G401.6 (cell line): ENCODE results near the gene AHNAK2.
"Not testable (repeated sequence)": the region's sequence is repeated elsewhere in the genome, so short reads cannot be mapped to it uniquely, and the experiment has no call there.

Experiments
- FAIRE-seq: peaks from 2 replicates; lab custom pipeline; 2012; peaks lifted over from hg19 to GRCh38; lab: Jason Lieb, UNC

AHNAK2 gene

GRCh38 chr14:104897330-104898194 lies 80.6 kb downstream of the AHNAK2 start:
- FAIRE-seq = no peak

DNA sequence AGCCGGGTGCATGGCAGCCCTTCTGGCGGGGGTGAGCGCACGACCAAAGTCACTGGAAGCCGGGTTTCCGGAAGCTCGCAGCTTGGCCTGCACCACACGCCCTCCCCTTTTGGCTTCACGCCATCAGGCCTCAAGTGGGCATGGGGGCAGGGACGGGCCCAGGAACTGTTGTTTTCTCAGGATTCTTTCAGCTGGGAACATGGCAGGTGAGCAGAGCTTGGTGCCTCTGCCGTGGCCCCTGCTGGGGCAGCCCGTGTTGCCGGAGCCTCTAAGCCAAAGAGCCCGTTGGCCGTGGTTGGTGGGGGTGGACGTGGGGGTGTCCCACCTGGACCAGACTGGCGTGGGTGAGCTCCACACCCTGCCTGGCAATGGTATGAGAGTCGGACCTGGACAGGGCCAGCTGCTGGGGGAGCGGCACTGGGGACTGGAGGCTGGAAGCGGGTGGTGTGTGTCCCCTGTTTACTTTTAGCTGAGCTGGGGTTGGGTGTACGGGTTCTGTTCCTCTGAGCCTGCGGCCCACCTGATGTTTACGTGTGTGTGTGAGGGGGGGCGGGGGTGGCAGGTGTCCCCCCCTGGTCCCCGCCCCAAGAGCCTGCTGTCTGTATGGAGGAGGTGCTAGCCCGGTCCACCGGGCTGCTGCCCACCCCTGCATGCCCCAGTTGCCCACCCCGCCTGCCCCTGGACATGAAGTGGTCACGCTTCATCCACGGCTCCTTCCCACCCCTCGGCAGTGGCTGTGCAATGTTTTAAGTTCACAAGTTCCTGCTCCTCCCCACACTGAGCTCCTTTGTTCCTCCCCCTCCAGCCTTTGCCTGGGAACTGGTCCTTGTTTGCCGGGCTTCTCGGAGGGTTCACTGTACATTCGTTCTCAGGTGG lies 82.2 kb downstream of the AHNAK2 start:
- FAIRE-seq = no peak

DNA sequence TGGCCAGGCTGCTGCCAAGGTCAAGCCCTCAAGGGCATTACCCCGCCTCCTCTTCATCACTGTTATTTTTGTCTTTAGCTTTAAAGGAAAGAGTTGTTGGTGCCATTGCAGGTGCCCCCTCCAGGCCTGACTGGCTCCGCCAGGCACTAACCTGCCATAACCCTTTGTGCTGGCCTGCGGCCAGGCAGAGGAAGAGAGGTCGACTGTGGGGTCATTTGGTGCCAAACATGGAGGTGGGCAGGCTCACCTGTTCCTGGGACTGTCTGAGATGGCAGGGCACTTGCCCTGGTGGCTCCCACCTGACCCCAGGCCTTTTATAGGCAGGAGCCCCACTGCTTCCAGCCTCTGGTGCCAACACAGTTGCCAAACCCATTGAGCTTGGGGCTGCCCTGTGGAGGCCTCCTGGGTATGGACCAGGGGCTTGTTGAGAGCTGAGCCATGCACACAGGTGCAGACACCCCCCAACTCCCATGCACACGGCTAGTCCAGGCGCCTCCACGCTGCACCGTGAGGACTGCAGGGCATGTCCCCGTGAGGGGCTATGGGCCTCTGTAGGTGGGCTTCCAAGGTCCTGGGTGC lies 82.9 kb downstream of the AHNAK2 start:
- no peak for FAIRE-seq

DNA sequence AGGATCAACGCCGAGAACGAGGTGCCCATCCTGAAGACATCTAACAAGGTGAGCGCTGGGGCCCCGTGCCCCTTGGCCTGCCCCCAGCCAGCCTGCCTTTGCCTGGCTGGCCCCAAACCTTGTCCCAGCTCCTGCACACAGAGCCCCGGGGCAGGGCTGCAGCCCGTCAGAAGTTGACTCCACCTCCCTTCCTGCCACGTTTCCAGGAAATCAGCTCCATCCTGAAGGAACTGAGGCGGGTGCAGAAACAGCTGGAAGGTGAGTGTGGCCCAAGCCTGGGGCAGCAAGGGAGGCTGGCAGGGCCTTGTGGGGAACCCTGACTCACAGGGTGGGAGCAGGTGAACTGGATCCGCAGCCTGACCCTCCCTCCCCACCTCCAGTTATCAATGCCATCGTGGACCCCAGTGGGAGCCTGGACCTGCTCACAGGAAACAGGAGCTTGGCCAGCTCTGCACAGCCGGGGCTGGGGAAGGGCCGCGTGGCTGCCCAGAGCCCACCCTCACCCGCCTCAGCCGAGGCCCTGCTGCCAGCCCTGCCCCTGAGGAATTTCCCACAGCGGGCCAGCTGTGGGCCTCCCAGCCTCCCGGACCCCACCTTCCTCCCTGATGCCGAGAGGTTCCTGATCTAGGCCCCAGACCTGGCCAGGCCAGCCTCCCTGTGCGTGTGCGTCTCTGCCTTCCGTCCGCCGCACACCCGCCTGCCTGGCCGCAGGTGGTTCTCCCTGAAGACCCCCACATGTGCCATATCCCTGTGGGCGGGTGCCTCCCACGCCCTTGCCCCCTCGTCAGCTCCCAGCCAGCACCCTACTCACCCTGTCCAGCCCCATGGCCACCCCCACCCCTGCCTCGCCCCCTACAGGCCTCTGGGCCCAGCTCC lies 83.6 kb downstream of the AHNAK2 start:
- FAIRE-seq = no peak

- no peak for FAIRE-seq
Measured at GRCh38 chr14:104893435-104894207, 84.6 kb downstream of the AHNAK2 start.

DNA sequence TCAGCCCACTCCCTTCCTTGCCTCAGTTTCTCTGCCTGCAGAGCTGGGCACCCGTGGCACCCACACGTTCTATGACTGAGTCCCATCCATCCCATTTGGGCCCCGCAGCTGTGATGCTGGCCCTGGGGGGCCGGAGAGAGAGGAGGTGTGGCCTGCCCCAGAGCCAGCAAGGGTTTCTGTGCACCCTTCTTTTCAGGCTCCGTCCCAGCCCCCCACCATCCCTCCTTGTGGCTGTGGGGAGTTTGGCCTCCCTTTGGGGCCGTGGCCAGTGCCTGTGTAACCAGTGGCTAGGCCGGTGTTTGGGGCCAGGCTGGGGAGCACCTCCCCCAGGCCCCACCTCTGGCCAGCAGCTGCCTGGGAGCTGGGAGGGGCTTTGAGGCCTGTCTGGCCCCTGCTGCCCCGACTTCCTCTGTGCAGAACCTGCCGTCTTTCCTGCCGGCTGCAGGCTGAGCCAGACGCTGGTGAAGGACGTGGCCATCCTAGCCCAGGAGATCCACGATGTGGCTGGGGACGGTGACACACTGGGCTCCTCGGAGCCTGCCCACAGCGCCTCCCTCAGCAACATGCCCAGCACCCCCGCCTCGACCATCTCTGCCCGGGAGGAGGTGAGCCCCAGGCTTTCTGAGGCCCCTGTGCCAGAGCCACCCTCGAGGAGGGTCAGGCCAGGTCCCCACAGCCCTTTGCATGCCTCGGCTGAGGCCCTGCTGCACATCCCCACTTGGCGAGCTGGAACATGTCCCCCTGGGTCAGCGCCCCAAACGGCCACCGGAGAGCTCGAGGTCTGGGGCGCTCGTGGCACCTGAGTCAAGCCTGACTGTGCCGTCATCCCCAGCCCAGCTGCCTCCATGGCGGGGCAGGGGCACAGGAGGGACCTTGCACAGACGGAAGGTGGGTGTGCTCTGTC lies 85.4 kb downstream of the AHNAK2 start:
- no peak for FAIRE-seq

DNA sequence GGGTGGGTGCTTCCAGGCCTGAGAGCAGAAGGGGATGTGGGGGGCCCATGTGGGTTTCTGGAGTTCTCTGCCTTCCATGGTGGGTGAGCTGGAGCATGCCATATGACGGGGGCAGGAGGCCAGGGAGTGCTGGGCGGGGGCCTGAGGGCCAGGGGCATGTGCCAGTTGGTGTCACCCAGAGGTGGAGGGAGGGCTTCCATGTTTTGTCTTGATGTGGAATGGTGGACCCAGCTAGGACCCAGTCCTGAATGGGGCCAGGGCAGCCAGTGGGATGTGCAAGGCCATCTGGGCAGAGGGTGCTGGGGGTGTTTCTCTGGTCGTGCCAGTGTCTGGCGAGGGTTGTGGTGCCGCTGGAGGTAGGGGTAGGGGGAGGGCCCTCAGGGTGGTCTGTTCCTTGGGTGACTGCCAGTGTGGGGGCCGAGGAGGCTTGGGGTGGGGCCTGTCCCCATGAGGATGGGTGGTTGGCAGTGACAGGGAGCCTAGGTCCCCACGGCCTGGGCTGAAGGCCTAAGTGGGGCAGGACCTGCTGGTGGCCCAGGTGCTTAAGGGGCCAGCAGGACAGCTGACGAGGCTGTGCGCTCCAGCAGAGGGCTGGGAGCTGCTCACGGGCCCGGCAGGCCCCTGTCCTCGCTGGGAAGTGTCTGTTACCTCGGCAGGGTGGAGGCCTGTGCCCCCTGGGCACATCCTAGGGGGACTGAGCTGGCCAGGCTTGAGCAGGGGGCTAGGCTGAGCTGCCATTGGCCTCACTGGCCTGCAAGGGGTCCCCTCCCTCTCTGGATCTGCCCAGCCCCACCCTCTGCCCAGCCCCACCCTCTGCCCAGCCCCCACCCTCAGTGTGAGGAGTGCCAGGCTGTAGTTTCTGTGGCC lies 86.3 kb downstream of the AHNAK2 start:
- FAIRE-seq = no peak

GRCh38 chr14:104891121-104891551 lies 87.0 kb downstream of the AHNAK2 start:
- no peak for FAIRE-seq

DNA sequence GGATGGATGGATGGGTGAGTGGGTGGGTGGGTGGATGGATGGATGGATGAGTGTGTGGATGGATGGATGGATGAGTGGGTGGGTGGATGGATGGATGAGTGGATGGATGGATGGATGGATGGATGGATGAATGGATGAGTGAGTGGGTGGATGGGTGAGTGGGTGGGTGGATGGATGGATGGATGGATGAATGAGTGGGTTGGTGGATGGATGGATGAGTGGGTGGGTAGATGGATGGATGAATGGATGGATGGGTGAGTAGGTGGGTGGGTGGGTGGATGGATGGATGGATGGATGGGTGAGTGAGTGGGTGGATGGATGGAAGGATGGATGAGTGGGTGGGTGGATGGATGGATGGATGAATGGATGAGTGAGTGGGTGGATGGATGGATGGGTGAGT lies 87.9 kb downstream of the AHNAK2 start:
- FAIRE-seq = not testable (repeated sequence)

DNA sequence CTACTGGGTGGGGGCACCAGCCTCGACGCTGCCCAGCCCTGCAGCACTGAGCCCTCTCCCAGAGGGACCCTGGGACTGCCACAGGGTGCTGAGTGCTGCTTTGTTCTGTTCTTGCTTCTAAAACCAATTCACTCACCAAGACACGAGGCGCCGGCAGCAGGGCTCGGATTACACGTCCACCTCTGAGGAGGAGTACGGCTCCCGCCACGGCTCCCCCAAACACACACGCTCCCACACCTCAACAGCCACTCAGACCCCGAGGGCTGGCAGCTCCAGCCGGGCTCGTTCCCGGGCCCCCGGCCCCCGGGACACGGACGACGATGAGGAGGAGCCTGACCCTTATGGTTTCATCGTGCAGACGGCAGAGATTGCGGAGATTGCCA lies 88.8 kb downstream of the AHNAK2 start:
- FAIRE-seq = no peak

DNA sequence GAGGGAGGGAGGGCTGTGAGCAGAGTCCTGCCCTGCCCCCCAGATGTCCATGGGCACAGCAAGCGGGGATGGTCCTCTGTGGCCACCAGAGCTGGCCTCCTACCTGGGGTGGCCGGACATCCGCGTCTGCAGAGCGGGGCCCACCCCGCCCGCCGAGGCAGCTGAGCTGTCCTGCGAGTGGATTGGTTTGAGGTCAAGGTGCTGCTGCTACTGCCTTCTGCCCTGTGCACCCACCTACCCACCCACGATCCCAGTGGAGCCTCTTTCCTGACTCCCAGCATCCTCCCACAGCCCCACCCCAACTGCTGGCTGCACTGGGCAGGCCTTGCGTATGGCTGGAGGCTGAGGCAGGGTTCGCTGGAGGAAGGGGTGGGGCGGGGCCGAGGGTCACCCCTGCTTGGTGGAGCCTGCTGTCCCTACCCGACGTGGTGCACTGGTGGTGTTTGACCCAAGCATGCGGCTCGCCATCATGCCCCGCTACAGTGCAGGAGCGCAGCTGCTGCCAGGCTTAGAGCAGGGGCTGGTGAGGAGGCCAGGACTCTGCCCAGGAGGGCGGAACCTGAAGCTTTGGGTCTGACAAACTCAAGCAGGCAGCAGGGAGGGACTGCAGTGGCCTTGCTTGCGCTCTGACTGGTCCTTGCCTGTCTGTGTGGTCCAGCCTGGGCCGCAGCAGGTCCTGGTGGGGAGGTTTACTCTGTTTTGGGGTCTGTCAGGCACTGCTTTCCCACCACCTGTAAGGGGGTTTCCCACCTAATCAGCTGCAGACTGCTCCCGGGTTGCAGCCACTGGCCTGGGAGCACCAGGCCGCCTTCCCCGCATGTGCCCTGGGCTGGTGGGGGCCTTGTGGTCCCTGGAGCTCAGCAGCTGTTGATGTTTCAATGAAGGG lies 89.4 kb downstream of the AHNAK2 start:
- no peak for FAIRE-seq

DNA sequence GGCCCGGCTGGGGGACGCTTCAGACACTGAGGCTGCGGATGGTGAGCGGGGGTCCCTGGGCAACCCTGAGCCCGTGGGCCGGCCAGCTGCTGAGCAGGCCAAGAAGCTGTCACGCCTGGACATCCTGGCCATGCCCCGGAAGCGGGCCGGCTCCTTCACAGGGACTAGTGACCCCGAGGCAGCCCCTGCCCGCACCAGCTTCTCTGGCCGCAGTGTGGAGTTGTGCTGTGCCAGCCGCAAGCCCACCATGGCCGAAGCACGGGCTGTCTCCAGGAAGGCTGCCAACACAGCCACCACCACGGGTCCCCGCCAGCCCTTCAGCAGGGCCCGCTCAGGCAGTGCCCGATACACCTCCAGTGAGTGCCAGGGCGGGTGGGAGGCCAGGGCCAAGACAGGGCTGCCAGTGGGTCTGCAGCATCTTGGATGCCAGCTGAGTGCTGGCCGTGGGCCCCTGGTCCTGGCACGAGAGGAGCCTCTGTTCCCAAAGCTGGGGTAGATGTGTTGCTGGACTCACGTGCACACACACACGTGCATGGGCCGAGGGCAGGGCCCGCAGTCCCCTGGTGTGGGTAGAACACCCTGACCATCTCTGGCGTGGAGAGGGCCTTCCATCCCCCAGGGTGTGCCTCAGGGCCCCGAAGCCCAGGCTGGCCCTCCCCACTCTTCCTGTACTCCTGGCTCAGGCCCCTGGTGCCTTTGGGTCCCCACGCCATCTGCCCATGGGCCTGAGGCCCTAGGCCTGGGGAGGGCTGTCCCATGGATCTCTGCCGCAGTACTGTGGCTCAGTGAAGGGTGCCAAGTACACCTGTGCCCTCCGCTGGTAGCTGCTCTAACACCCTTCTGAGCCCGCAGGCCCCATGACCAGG lies 90.3 kb downstream of the AHNAK2 start:
- FAIRE-seq = no peak
